Choroid plexus epithelial cell (primary cell): ENCODE results near the gene PTK6.

ENCODE experiments used
- DNase-seq: peaks from one replicate; pipeline ENCODE4 v3.0.0-alpha.2; 2010; ENCODE audit warnings: low read depth
- H3K4me3 ChIP-seq: 2 replicates; pipeline ENCODE4 v1.5.1; 2011; ENCODE audit warnings: low read depth, mild to moderate bottlenecking, control low read depth, low read length, moderate library complexity
- TF ChIP-seq, protein P1 (sequence below): conservative IDR thresholded peaks from 2 replicates; pipeline ENCODE4 v1.5.1; 2011; ENCODE audit warnings: low read depth, mild to moderate bottlenecking, control low read depth, inconsistent platforms, low read length, moderate library complexity

The PTK6 gene

GRCh38 chr20:63536997-63537524 is at the start of gene PTK6:
Gene PTK6, minus strand, starts transcription at chr20:63537376. Its CDS starts 62 bp downstream, at chr20:63537314.
- TF ChIP-seq, protein P1, sequence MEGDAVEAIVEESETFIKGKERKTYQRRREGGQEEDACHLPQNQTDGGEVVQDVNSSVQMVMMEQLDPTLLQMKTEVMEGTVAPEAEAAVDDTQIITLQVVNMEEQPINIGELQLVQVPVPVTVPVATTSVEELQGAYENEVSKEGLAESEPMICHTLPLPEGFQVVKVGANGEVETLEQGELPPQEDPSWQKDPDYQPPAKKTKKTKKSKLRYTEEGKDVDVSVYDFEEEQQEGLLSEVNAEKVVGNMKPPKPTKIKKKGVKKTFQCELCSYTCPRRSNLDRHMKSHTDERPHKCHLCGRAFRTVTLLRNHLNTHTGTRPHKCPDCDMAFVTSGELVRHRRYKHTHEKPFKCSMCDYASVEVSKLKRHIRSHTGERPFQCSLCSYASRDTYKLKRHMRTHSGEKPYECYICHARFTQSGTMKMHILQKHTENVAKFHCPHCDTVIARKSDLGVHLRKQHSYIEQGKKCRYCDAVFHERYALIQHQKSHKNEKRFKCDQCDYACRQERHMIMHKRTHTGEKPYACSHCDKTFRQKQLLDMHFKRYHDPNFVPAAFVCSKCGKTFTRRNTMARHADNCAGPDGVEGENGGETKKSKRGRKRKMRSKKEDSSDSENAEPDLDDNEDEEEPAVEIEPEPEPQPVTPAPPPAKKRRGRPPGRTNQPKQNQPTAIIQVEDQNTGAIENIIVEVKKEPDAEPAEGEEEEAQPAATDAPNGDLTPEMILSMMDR = no peak
- peak within 1 kb of the TSS; percentile 36 for H3K4me3 ChIP-seq
- DNase-seq = no peak

DNA sequence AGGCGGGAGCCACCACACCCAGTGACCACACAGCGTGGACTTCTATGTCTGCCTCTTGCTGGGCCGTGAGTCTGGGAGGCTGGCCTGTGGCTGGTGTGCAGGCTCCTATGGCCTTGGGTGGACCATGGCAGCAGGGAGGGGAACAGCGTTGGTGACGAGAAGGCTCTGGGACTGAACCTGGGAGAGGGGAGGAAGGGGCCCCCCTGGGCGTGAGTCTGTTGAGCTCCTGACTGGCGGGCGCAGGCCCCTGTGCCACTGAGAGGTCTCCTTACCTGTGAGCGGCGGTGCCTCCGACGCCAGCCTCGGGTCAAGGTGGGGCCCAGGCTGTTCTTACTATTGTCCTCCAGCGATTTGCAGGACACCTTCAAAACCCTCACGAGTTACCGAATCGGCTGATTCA is 49.6 kb upstream of the PTK6 start:
- no peak for DNase-seq
- TF ChIP-seq, protein P1 = no peak
- H3K4me3 ChIP-seq = no peak overlapping the region

- DNase-seq = no peak
- H3K4me3 ChIP-seq = no peak overlapping the region
- TF ChIP-seq, protein P1 = no peak
These were observed 48.7 kb upstream of the PTK6 start for GRCh38 chr20:63585616-63586565.

GRCh38 chr20:63582382-63583063 is 45.3 kb upstream of the PTK6 start:
- DNase-seq = no peak
- peak overlapping the region; percentile 17 for H3K4me3 ChIP-seq
- TF ChIP-seq, protein P1 = no peak

DNA sequence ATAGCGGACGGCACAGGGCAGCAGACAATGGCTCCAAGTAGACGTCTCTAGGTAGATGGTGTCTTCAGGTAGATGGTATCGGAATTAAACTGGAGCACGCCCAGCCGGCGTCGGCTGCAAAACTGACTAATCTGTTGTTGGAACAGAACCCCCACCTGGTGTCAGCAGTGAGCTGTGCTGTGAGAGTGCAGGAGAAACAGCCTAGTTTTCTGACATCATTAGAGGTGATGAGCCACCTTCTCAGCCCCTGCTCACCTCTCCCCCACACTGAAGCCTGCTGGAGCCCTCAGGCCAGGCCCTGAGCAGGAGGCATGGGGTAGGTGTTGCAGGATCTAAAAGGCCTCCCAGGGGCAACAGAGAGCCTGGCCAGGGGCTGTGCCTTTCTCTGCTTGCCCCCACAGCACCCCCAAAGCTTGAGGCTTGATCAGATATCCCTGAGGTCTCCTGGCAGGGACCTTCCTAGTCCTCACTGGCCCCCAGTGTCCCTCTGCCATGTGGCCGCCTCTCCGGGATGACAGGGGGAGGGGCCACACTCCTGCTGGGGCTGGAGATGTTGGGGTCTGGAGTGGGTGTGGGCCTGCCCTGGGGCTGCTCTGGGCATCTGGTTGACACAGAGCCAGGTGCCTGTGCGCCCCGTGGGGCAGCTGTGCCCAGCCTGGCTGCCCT is 43.8 kb upstream of the PTK6 start:
- peak; percentile 83 for DNase-seq
- H3K4me3 ChIP-seq = no peak overlapping the region
- TF ChIP-seq, protein P1 = peak; percentile 84

- TF ChIP-seq, protein P1 = no peak
- H3K4me3 ChIP-seq = no peak overlapping the region
- DNase-seq = no peak
These were observed 42.0 kb upstream of the PTK6 start for GRCh38 chr20:63579017-63579694.
